GM21619 (cell line): ENCODE data around the gene WDR46.
"Not testable (repeated sequence)": the region's sequence is repeated elsewhere in the genome, so short reads cannot be mapped to it uniquely, and the experiment has no call there.

Experiments used
- ATAC-seq: cut with Tn5 transposase; IDR thresholded peaks from one replicate; pipeline ENCODE4 v1.9.1; 2021; ENCODE audit not compliant: unreplicated experiment

The WDR46 gene

GRCh38 chr6:33271468-33272274 lies 17.4 kb downstream of the WDR46 start, which contains the start of the genes RPS18 and VPS52:
Gene RPS18 (plus strand): TSS chr6:33272075. CDS start chr6:33272120, 45 bp downstream.
Gene VPS52 (minus strand): TSS chr6:33271876. CDS start chr6:33271675, 201 bp downstream.
- peak; percentile 70 for ATAC-seq

DNA sequence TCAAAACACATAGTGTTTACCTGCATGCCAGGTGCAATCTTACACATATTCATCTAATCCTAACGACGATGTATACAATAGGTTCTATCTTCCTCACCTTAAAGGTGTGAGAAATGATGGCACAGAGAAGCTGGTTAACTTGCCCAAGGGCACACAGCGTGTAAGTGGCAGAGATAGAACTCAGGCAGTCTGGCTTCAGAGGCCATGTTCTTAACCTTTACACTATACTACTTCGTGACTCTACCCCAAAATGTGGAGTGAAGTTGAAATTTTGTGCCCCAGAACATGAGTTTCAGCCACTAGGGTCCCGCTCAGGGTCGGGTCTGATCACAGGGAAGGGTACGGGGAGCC lies 17.9 kb downstream of the WDR46 start:
- ATAC-seq, result no peak

DNA sequence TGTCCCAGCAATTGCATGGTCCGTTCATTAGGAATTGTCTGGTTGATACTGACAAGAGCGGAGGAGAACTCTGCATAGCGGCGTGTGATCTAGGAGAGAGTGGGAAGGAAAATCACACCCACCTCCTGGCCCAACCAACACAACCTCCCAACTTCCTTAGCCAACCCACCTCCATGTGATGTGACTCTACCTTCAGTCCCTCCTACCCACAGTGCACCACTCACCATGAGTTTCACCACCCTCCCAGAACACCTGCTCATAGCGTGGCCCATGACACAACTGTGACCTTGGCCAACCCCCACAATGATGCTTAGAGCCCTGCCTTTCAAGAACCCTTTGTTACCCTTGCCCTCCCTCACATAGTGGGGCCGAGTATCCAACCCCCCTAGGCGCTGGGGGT lies 25.0 kb downstream of the WDR46 start:
- no peak for ATAC-seq

DNA sequence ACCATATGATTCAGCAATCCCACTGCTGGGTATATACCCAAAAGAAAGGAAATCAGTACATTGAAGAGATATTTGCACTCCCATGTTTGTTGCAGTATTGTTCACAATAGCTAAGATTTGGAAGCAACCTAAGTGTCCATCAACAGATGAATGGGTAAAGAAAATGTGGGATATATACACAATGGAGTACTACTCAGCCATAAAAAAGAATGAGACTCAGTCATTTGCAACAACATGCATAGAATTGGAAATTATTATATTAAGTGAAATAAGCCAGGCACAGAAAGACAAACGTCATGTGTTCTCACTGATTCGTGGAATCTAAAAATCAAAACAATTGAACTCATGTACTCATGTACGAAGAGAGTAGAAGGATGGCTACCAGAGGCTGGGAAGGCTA lies 26.5 kb downstream of the WDR46 start:
- ATAC-seq, result not testable (repeated sequence)

DNA sequence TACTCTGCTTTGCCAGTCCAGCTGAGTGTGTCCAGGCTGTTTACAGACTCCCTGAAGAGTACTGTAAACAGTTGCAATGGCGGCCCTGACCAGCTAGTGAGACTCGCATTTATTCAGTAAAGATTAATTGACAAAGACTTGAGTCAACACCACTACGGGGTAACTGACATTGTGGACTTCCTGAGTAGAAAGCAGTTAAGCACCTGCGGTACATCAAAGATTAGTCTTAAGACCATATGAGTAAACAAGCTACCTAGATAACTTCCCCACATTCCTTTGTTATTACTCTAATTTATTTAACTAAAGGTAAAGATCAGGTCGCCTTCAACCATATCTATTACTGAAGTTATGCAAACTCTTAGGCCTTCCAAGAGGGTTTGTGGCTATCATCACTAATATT lies 30.0 kb downstream of the WDR46 start:
- ATAC-seq, result no peak

DNA sequence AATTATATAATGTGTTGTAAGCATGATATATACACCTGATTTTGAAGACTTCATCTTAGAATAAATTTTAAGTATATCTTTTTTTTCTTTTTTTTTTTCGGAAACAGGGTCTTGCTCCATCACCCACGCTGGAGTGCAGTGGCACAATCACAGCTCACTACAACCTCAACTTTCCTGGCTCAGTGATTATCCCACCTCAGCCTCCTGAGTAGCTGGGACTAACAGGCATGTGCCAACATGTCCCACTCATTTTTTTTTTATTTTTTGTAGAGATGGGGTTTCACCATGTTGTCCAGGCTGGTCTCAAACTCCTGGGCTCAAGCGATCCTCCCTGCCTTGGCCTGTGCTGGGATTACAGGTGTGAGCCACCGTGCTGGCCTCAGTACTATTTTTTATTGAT lies 34.4 kb downstream of the WDR46 start:
- ATAC-seq, result no peak

DNA sequence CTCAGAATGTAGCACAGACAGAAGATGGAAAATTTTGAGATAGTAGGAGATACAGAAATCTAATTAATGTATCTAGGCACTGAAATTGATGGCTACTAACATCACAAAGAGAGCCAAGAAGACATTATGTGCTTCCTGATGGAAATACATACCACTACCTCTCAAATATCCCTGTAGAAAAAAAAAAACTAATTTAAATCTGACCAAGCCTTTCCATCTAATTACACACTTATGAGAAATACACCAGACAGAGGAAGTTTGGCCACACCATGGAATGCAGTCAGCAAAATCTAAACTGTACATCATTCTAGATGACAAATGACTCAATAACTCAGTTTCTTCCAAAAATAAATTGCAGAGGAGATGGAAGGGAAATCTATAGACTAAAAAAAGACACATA lies 36.3 kb downstream of the WDR46 start:
- ATAC-seq, result no peak

- ATAC-seq, result no peak
These were observed 37.5 kb downstream of the WDR46 start for GRCh38 chr6:33251395-33252012.

DNA sequence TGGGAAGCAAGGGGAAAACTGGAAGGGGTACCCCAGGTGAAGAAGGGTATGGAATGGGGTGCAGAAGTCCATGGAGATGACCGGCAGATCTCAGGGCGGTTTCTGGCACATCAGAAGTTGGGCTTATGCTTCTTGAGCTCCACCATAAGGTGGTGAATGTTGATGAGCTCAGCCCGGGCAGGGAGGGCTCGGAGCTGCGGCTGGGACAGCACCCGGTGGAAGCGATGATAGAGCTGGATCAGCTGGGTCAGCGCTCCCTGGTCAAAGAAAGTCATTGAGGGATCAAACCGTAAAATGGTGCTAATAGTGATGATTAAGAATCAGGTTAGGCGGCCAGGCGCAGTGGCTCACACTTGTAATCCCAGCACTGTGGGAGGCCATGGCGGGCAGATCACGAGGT lies 38.3 kb downstream of the WDR46 start:
- ATAC-seq, result no peak

DNA sequence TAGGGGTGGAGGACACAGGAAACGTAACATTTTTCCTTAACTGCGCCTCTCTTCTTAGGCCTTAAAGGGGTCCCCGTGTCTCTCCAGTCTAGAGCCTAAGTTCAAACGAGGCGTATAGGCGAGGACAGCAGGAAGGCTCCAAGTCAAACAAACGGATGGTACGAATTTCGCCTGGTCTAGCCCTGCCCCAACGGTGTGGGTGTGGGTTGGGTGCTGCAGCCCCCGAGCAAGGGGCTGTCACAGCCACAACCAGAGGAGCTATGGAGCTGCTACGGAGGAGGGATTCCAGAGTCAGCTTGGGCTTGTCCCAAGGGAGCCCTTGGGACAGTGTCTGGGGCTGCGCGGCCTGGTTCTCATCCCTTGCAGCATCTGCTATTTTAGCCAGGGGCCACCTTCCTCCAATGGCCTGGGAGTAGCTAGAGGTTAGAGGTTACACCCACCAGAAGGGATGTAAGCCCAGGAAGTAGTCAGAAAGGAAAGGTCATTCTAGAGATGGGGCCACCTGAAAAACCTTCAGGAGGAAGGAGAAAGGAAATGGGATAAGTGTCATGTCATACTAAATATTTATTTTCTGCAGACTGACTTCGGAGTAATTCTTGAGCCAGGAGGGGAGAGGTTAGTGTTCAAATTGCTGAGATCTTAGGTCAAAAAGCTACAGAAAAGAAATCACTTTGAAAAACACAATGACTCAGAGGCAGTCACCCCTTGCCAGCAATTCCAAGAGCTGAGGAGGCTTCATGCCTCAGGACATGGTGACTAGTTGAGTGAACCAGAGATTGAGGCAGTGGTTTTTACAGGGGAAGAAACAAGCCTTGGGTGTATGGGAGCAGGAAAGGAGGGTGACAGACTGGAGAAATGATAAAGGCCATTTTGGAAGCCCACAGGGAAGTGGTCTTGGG lies 39.1 kb downstream of the WDR46 start:
- ATAC-seq, result no peak

- peak; percentile 82 for ATAC-seq
These were observed 39.9 kb downstream of the WDR46 start for GRCh38 chr6:33248932-33249731.

DNA sequence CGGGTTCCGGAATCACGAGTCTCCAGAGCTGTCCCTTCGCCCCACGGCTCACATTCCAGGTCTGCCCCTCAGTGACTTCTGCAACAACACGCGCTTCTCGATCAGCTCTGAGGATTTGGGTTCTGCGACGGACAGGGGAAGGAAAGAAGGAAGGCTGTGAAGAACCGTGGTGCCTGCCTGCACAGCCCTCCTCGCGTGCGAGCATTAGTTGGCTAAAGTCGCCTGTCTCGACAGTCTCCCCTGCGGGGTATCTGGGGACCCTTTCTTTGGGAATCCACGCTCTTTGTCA lies 40.5 kb downstream of the WDR46 start:
- no peak for ATAC-seq

DNA sequence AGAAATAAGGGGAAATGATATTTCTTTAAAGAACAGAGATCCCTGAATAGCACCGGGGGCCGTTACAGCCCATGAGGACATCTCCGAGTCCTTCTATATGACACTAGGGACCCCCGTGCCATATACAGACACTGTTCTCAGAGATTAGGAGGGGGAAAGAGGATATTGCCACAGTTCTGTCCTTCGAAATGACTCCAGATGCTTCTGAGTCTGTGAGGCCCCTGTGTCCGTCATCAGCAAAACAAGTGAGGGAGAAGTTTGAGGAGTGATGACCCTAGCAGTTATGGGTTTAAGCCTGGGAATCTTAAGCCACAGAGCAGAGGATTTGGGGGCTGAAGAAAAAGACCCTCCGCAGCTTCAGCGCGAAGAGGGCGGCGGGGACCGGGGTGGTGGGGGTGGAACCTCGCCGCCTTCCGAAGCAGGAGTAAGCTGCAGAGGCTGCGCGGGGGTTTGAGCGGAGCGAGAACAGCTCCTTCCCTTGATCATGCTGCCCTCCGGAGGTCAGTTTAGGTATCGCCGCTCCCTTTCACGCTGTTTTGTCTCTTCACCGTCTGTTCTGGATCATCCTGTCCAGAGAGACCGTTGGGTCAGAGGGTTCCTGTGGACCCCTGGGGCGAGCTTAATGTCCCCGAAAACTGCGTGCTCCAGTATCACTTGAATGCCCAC lies 40.9 kb downstream of the WDR46 start:
- peak; percentile 32 for ATAC-seq

DNA sequence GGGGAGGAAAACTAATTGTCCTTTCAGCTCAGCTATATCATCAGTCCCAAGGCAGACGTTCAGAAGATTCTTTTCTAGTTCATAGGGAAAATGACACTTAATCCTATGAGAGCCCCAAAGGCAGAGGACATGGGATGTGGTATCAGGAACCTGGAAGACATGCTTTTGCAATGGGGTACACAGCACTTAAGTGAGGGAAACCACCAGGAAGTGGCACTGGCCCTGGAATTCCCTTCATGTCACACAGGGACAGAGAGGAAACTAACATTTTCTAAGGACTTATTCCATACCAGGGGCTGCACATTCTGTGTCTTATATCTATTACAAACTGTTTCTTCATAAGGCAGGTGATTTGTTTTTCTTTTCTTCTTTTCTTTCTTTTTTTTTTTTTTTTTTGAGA lies 45.6 kb downstream of the WDR46 start:
- no peak for ATAC-seq

DNA sequence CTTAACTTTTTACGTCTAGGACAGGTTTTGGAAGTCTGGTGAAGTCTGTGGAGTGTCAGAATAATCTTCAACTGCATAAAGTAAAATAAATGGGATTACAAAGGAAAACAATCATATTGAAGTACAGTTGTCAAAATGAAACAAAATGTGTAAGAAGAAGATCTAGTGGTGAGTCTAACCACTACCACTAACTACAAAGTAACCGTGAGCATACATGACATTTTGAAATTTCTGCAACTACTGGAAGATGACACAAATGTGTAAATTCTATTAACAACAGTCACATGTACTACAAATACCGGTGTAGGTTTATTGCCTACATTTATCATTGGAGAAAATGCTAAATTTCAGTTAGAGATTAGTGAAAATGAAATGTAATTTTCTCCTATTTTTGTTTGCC lies 47.1 kb downstream of the WDR46 start:
- no peak for ATAC-seq

DNA sequence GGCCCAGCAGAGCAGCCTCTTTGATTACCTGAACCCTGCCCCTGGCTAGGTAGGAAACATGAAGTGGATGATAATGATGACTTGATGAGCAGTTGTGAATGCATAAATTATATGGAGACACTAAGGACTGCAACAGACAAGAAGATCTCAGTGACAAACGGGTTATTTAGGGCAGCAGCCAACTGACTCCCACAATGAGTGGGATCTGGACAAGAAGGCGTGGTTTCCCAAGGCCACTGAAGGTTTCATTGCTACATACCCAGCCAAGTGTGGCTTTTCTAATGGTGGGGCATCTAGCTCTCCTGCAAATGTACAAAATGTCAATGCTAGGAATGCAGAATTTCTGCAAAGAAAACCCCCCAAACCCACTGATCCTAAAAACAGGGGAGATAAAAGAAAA lies 51.3 kb downstream of the WDR46 start:
- no peak for ATAC-seq

DNA sequence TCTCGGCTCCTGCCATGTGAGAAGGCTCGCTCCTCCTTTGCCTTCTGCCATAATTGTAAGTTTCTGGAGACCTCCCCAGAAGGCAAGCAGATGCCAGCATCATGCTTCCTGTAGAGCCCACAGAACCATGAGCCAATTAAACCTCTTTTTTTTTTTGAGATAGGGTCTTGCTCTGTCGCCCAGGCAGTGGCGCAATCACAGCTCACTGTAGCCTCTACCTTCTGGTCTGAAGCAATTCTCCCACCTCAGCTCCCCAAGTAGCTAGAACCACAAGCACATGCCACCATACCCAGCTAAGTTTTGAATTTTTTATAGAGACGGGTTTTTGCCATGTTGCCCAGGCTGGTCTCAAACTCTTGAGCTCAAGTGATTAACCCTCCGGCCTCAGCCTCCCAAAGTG lies 52.2 kb downstream of the WDR46 start:
- ATAC-seq, result no peak

GRCh38 chr6:33236328-33236727 lies 52.7 kb downstream of the WDR46 start:
- ATAC-seq, result no peak

- no peak for ATAC-seq
These were observed 53.8 kb downstream of the WDR46 start for GRCh38 chr6:33235221-33235634.
